ENCODE measurements around the gene RNASE7. TPM values are rescaled to one million over a fixed set of nuclear protein-coding genes. Genes with fewer than 3 reads are reported as not detected.

The RNASE7 gene
- total RNA-seq, 1 donor from 2014 or later = not detected

GRCh38 chr14:21020977-21021545, 21.1 kb upstream of the RNASE7 start:
- DNase-seq = no peak
- no peak for ATAC-seq
- intact Hi-C loops (cut with micrococcal nuclease) = no loop called here

DNA sequence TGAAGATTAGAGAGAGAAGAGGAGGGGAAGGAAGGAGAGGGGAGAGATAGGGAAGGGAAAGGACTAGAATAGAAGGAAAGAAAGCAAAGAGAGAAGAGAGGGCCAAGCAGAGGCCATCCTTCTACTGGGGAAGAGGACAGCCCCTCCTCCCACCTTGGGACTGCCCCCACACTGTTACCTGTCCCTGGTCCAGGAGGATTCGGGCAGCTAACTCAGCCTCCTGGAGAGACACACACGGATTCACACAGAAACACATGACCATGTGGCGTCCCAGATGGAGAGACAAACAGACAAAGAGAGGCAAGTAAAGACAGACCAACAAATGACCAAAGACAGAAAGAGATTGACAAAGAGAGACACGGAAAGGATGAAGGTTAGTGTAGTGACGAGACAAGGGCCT, 19.5 kb upstream of the RNASE7 start:
- ATAC-seq (no peak), DNase-seq (no peak)
- intact Hi-C loops (cut with micrococcal nuclease) = no loop called here

GRCh38 chr14:21023174-21023573, 19.0 kb upstream of the RNASE7 start:
- intact Hi-C loops (cut with micrococcal nuclease) = no loop called here
- ATAC-seq = no peak
- peak; percentile 57 for DNase-seq

GRCh38 chr14:21023817-21024584, 18.2 kb upstream of the RNASE7 start:
- DNase-seq = peak; percentile 40
- ATAC-seq = peak; percentile 15
- intact Hi-C loops (cut with micrococcal nuclease) = no loop called here

- DNase-seq = peak; percentile 94
- intact Hi-C loops (cut with micrococcal nuclease) = no loop called here
- ATAC-seq = peak; percentile 88
Observed at GRCh38 chr14:21024585-21025370, 17.4 kb upstream of the RNASE7 start, which contains the start of gene NDRG2. Gene NDRG2, minus strand, starts transcription at chr14:21025061. Its CDS starts 1,746 bp downstream, at chr14:21023315.

- ATAC-seq (peak; percentile 76), DNase-seq (peak; percentile 93)
- intact Hi-C loops (cut with micrococcal nuclease) = no loop called here
Observed at GRCh38 chr14:21025371-21026273, 16.5 kb upstream of the RNASE7 start.

GRCh38 chr14:21026274-21026987, 15.7 kb upstream of the RNASE7 start:
- intact Hi-C loops (cut with micrococcal nuclease) = no loop called here
- ATAC-seq = no peak

GRCh38 chr14:21026988-21027315, 15.2 kb upstream of the RNASE7 start:
- peak; percentile 34 for DNase-seq
- ATAC-seq = no peak
- intact Hi-C loops (cut with micrococcal nuclease) = no loop called here

More at GRCh38 chr14:21026274-21026987, 15.7 kb upstream of the RNASE7 start:
- DNase-seq = peak; percentile 43

- ATAC-seq (no peak), DNase-seq (no peak)
- intact Hi-C loops (cut with micrococcal nuclease) = no loop called here
Observed at GRCh38 chr14:21029917-21030316, 12.2 kb upstream of the RNASE7 start, which contains the start of gene TPPP2. Gene TPPP2, plus strand, starts transcription at chr14:21030217. Its CDS starts 365 bp downstream, at chr14:21030582.

GRCh38 chr14:21030531-21030930, 11.6 kb upstream of the RNASE7 start:
- DNase-seq = no peak
- ATAC-seq = no peak
- intact Hi-C loops (cut with micrococcal nuclease) = no loop called here

- intact Hi-C loops (cut with micrococcal nuclease) = no loop called here
- DNase-seq = no peak
- no peak for ATAC-seq
Observed at GRCh38 chr14:21032326-21033132, 9.6 kb upstream of the RNASE7 start.

- DNase-seq (no peak), ATAC-seq (no peak)
- intact Hi-C loops (cut with micrococcal nuclease) = no loop called here
Observed at GRCh38 chr14:21033133-21033698, 8.9 kb upstream of the RNASE7 start.

DNA sequence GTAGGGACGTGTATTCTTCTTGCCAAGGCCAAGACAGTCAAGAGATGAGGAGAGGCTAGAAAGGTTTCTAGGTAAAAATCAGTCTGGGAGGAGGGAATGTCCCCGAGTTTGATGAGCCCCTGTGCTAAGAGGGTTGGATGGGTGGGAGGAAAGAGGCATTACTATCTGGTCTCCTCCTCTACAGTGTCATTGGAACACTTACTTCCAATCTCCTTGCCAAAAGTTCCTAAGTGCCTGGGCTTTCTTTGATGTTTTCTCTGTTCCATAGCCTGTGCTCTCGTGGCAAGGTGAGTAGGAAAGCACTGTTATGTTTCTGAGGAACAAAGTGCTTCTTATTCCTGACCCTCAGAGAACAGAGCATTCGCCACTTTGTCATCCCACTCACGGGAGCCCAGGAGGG, 7.5 kb upstream of the RNASE7 start, which contains the start of gene RNASE13:
Gene RNASE13, minus strand, starts transcription at position 101 of the 400 bp plus-strand sequence. CDS start 519 bp downstream, outside the sequence.
- ATAC-seq (no peak), DNase-seq (no peak)
- intact Hi-C loops (cut with micrococcal nuclease) = no loop called here

DNA sequence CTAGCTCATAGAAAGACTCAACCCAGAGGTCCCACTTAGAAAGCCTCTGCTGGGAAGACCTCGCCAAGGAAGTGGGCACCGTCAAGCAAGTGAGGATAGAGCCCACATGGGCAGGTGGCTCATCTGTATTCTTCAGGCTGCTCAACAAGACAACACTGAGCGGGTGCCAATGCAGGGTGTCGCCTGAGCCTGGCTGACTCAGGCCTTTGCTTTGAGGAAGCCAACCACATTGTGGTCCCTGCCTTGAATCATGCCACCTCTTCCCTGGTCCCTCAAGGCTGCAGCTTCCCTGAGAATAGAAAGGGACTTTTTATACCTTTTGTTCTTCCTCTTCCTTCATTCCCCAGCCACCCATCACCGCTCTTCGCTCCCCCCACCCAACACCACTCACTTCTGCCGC, 5.4 kb upstream of the RNASE7 start:
- intact Hi-C loops (cut with micrococcal nuclease) = no loop called here
- DNase-seq (no peak), ATAC-seq (no peak)

DNA sequence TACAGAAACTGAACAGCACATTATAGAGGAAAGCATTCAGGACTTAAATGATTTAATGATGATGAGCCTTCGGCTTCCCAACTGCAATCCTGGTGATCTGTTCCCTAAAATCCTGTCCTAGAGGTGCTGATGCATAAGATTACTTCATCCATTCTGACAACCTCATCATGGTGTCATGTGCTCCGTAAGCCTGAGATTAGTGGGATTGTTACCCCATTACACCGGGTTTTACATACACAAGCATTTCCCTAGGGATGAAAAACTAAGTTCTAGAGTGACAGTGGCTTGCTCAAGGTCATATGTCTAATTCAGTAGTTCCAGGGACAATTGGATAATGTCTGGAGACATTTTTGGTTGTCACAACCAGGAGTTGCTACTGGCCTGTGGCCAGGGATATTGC, 5.0 kb upstream of the RNASE7 start:
- DNase-seq (no peak), ATAC-seq (no peak)
- intact Hi-C loops (cut with micrococcal nuclease) = no loop called here

DNA sequence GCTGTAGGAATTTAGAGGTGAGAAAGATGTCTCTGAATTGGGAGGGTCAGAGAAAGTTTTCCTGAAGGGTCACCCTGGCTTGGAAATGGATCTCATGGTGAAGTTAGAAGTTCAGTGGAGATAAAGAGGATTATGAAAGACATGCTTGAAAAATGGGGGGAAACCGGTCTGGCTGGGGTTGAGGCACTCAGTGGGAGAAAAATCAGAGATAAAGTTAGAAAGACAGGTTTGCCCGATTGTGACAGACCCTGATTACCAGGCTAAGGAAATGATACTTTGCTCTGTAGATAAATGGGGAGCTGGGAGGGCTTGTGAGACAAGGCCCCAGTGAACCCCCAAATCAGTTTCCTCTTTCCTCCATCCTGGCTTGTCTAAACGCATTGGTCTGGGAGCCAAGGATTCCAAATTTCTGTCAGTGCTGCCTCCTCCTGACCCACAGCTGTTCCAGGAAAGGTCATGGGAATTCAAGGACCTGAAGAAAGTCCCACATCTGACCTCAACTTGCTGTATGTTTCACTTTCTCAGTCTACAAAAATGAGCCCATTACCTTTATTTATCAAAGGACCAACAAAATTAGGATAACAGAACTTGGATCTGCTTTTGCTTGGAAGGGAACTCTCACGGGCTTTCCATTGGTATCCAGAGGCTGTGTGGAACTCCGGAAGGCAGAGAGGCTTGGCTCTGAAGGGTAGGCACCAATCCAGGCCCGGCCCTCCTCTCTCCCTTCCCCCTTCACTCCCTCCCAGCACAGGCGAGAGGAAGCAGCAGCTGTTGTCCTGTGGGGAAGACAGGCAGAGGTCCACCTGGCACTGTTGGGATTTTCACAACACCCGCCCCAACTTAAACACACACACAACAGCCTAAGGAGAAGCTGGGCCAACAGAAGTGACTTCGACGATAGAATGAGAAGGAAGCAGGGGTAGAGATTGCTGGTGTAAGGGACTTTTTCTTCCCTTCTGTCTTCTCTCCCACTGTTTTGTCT, 3.4 kb upstream of the RNASE7 start:
- intact Hi-C loops (cut with micrococcal nuclease) = no loop called here

More for the DNA sequence above, 3.4 kb upstream of the RNASE7 start:
- ATAC-seq (peak; percentile 95), DNase-seq (peak; percentile 90)
